CD4-positive, alpha-beta T cell treated with Interleukin-6 for 4 hours (primary cell): ENCODE measurements around the gene GBA3.

Experiments
- DNase-seq: peaks from one replicate; pipeline ENCODE4 v3.0.0-alpha.2; 2020; ENCODE audit warnings: mixed read lengths

GBA3 gene

GRCh38 chr4:22695917-22696316 lies 3.2 kb downstream of the GBA3 start:
- DNase-seq: no peak

- DNase-seq: no peak
These were observed 11.2 kb downstream of the GBA3 start for GRCh38 chr4:22703912-22704311.

GRCh38 chr4:22707390-22707789 lies 14.7 kb downstream of the GBA3 start:
- DNase-seq: no peak

- DNase-seq: no peak
These were observed 16.2 kb downstream of the GBA3 start for GRCh38 chr4:22708961-22709360.

DNA sequence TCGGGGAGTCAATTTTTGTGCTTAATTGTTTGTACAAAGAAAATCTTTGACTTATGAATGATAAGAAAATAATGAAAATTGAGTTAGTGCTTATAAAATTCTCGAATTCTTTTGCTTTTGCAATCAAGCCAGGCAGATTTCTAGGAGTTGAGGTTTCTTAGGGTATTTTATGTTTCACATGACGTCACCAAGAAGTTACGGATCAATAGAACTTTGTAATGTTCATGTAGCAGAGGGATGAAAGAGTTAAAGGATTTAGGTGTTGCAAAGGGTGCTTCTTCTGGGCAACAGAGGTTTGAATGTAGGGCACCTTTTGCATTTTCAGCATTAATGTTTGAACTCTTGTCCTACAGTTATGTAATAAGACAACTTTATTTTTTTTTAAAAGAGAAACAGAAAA lies 19.4 kb downstream of the GBA3 start:
- DNase-seq: no peak

DNA sequence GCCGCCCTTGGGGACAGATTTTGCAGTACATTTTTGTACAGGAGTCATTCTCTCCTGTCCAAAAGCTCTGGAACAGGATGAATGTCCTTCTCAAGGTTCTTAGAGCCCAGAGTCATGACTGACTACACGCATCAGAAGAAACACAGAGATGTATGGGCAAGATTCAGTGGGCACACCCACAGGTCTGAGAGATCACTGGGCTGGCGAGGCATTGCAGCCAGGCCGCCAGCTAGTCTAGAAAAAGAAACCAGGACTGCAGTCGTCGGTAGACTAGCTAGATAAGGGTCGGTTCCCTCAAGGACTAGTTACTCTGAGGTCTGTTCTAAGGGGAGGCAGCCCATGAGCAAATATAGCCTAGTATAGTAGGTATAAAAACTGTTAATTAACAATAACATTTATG lies 19.8 kb downstream of the GBA3 start:
- DNase-seq: no peak

GRCh38 chr4:22713841-22714240 lies 21.1 kb downstream of the GBA3 start:
- no peak for DNase-seq

DNA sequence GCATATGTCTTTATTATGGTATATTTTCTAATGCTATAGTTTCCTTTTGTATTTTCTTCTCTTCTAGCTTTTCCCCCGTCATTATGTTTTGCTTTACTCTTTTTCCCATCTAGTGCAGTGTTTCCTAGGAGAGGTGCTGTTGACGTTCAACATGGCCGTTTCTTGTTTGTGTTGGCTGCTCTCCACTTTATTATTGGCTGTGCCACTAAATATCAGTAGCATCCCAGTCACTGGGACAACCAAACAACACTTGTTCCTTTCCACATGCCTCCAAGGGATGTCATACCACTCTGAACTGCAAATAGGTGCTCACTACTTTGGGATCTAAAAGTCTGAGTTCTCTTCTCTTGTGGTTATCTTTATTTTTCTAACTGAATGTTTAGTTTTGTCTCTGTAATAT lies 26.5 kb downstream of the GBA3 start:
- DNase-seq: no peak

DNA sequence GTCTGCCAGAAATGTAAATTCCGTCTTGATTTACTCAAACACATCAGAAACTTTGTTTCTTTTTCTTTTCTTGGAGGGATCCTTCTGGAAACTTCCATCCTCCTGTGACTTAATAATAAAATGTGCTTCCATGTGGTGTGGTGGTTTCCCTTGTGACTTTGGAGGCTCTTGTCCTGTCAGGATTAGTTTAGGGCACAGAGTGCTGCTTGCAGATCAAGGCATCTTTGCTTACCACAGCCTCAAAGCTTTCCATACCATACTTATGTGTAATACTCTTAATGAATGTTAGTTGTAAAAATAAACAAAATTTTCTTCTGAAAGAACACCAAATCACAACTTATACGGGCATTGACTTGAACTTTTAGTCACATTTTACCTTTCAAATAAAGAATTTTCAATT lies 27.4 kb downstream of the GBA3 start:
- DNase-seq: no peak

DNA sequence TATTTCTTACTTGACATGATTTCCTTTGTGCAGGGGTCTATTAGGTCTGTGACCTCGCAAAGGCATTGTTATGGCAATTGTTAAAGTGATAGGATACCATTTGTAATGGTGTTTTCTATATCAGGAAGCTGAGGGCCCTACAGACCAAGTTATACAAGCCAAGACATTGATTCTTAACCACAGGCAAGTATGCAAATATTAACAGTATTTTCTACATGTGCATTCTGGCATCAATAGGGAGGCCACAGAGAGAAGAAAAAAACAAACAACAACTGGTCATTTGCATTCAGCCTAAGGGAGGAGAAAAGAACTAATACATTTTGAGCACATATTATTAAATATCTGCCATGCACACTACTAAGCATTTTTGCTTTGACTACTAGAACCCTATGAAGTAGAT lies 28.5 kb downstream of the GBA3 start:
- DNase-seq: no peak

DNA sequence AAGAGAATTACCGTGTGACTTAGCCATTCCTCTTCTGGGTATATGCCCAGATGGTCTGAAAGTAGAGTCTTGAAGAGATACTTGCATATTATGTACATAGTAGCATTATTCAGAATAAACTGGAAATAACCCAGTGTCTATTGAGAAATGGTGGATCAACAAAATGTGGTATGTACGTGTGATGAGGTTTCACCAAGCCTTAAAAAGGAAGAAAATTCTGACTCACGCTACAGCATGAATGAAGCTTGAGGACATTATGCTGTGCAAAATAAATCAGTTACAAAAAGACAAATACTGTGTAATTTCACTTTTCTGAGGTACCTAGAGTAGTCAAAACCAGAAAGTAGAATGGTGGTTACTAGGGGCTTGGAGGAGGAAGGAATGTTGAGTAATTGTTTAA lies 37.3 kb downstream of the GBA3 start:
- DNase-seq: no peak

GRCh38 chr4:22733816-22734215 lies 41.1 kb downstream of the GBA3 start:
- no peak for DNase-seq

DNA sequence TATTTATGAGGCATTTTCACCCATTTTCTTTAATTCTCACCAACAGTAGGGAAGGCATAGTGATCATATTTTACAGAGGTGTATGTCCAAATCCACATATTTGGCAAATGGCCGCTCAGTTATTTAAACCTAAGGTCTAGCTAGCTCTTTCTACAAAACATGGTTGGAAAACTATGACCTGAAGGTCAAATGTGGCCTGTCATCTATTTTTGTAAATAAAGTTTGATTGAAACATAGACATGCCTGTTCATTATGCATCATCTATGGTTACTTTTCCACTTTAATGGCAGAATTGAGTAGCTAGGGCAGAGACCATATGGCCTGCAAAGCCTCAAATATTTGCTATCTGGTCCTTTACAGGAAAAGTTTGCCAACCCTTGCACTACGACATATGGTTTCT lies 44.2 kb downstream of the GBA3 start:
- DNase-seq: no peak

DNA sequence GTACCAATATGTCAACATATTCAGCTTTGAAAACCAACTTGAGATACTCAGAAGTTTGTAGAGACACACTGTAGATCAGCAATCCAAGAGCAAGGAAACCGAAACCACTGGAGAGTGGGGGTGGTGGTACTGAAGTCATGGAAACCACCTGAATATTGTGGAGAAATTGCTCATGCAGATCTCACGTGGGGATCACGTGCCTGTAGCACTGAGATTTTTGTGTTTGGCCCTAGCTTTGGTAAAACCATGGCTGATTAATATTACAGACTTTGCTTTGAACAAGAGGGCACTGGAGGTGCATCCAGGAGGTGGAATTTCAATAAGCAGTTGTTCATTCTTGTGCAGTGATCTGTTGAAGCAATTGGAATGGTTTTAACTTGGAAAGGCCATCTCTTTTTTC lies 47.2 kb downstream of the GBA3 start:
- DNase-seq: no peak

GRCh38 chr4:22741744-22742143 lies 49.0 kb downstream of the GBA3 start:
- no peak for DNase-seq

- no peak for DNase-seq
These were observed 50.6 kb downstream of the GBA3 start for GRCh38 chr4:22743290-22743689.

DNA sequence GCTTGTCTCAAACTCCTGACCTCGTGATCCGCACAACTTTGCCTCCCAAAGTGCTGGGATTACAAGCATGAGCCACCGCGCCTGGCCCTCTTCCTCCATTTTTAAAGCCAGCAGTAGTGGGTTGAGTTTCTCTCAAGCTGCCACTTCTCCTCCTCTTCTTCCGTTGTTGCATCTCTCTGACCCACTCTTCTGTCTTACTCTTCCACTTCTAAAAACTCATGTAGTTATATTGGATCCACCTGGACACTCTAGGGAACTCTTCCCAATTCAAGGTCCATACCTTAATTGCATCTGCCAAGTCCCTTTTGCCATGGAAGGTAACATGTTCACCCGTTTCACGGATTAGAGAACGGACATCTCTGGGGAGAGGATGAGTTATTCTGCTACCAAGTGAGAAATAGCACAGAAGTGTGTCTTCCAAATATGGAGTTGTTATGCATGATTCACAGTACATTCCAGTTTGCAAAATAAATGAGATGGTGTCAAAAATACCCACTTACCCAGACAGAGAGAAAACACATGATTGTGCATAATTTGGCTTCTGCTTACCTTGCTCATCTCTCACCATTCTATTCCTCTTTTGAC lies 51.8 kb downstream of the GBA3 start:
- no peak for DNase-seq

DNA sequence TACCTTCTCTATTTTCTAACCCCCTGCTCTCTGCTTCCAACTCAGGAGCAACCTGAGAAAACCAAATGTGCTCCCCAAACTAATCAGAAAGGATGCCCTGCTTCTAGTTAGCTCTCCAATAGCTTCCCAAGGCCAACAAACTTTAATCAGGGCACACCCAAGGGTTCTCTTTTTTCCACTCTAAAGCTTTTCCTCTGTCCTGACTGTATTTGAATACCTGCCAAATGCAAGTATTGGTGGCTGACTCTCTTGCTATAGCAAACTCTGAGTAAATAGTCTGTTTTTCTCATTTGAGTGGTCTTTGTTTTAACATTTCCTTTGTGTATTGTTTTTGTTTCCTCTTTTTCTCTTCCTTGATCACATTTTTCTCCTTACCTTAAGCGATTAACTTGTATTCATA lies 52.5 kb downstream of the GBA3 start:
- DNase-seq: no peak

GRCh38 chr4:22754116-22754515 lies 61.4 kb downstream of the GBA3 start:
- DNase-seq: no peak

DNA sequence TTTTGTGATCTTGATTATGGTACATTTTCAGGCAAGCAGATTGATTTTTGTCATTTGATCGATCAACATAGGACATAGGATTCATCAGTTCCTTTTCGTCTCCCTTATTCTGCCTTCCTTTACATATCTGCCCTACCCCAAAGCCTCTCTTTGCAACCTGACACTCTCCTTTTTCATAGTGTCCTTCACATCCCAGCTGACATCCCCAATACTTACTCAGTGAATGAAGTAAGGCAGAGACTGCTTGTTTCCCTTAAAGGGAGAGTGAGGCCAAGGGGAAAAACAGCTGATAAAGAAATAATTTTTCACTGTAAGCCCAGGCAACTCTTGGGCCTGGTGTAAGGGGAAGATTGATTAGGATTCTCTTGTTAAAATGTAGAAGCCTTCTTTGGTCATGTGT lies 69.8 kb downstream of the GBA3 start:
- DNase-seq: no peak

DNA sequence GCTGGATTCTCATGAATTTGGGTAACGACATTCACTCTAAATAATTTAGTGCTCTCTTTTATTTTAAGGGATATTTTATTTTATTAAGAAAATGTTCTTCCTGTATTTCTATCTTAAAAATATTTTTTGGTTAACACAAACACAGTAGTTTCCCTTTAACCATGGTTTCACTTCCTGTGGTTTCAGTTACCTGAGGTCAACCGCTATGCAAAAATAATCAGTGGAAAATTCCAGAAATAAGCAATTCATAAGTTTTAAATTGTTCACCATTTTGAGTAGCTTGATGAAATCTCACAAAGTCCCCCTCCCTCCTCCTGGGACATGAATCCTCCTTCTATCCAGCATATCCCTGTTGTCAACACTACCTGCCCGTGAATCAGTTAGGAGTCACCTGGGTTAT lies 71.4 kb downstream of the GBA3 start:
- no peak for DNase-seq

- DNase-seq: no peak
These were observed 73.3 kb downstream of the GBA3 start for GRCh38 chr4:22766068-22766467.

- DNase-seq: no peak
These were observed 85.9 kb downstream of the GBA3 start for GRCh38 chr4:22778547-22779163.

DNA sequence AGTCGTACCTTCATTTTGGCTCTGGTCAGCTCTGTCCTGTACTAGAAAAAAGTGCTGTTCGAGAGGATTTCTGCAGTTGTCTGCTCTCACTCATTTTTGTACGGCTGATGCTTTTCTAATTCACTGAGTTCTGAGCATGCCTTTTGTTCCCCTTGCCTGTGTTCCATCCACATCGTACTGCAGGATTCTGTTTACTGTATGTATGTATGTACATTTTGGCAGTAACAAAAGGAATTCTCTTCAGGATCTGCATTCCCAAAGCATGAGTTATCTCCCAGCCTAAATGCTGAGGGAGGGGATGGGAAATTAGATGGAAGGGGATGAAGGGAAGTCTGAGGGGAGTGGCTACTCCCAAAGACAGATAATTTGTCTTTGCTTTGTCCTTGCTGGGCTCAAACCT lies 87.6 kb downstream of the GBA3 start:
- DNase-seq: no peak

DNA sequence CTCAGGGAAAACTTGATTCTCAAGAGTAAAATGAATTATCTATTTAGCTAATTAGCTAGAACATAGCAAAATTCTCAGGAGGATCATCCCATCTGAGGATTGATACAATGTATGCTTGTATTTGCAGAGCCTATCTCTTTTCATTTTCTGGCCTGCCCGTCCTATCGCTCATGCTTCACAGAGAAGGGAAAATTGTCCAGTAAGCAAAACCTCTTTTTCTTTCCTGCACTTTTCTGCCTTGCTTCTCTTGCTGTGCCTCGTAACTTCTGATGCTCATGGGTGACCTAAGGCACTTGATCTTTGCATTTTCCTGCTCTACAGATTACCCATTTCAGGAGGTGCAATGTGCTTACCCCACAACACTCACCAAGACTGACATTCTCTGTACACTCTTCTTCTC lies 88.1 kb downstream of the GBA3 start:
- no peak for DNase-seq
